HG03520 (cell line): Measurements from ENCODE around the gene HCAR2.
"Not testable (repeated sequence)": the region's sequence is repeated elsewhere in the genome, so short reads cannot be mapped to it uniquely, and the experiment has no call there.

Source experiments
- ATAC-seq: cut with Tn5 transposase; IDR thresholded peaks from one replicate; pipeline ENCODE4 v1.9.1; 2021; ENCODE audit warnings: mild to moderate bottlenecking, moderate library complexity; ENCODE audit not compliant: unreplicated experiment

HCAR2 gene

GRCh38 chr12:122669397-122670070 is 33.6 kb downstream of the HCAR2 start:
- no peak for ATAC-seq

GRCh38 chr12:122668268-122668667 is 34.9 kb downstream of the HCAR2 start:
- no peak for ATAC-seq

- ATAC-seq = no peak
These were observed 37.4 kb downstream of the HCAR2 start for GRCh38 chr12:122665759-122666158.

GRCh38 chr12:122665349-122665748 is 37.8 kb downstream of the HCAR2 start:
- no peak for ATAC-seq

GRCh38 chr12:122661938-122662337 is 41.2 kb downstream of the HCAR2 start:
- ATAC-seq = no peak

GRCh38 chr12:122661246-122661645 is 41.9 kb downstream of the HCAR2 start:
- ATAC-seq = no peak

GRCh38 chr12:122659579-122659978 is 43.6 kb downstream of the HCAR2 start:
- ATAC-seq = no peak

- no peak for ATAC-seq
These were observed 46.9 kb downstream of the HCAR2 start for GRCh38 chr12:122656298-122656697.

- ATAC-seq = not testable (repeated sequence)
These were observed 49.9 kb downstream of the HCAR2 start for GRCh38 chr12:122653291-122653690.

- ATAC-seq = no peak
These were observed 51.5 kb downstream of the HCAR2 start for GRCh38 chr12:122651520-122652224.
